ENCODE measurements around the gene ARRB1.
"Not testable (repeated sequence)": the region's sequence is repeated elsewhere in the genome, so short reads cannot be mapped to it uniquely, and the experiment has no call there.

DNA sequence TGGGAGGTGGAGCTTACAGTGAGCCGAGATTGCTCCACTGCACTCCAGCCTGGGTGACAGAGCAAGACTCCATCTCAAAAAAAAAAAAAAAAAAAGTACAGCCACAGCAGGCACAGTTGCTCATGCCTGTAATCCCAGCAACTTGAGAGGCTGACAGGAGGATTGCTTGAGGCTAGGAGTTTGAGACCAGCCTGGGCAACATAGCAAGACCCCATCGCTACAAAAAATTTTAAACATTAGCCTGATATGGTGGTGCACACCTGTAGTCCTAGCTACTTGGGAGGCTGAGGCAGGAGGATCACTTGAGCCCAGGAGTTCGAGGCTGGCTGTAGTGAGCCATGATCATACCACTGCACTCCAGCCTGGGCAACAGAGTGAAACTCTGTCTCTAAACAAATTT is 76.7 kb downstream of the ARRB1 start:
- TF ChIP-seq, protein P1, sequence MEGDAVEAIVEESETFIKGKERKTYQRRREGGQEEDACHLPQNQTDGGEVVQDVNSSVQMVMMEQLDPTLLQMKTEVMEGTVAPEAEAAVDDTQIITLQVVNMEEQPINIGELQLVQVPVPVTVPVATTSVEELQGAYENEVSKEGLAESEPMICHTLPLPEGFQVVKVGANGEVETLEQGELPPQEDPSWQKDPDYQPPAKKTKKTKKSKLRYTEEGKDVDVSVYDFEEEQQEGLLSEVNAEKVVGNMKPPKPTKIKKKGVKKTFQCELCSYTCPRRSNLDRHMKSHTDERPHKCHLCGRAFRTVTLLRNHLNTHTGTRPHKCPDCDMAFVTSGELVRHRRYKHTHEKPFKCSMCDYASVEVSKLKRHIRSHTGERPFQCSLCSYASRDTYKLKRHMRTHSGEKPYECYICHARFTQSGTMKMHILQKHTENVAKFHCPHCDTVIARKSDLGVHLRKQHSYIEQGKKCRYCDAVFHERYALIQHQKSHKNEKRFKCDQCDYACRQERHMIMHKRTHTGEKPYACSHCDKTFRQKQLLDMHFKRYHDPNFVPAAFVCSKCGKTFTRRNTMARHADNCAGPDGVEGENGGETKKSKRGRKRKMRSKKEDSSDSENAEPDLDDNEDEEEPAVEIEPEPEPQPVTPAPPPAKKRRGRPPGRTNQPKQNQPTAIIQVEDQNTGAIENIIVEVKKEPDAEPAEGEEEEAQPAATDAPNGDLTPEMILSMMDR (IDR thresholded peaks at IDR 0.05; ENCODE audit: low read depth, low read length), result not testable (repeated sequence)
- TF ChIP-seq, protein P2, sequence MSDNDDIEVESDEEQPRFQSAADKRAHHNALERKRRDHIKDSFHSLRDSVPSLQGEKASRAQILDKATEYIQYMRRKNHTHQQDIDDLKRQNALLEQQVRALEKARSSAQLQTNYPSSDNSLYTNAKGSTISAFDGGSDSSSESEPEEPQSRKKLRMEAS (IDR thresholded peaks at IDR 0.05; ENCODE audit: low read depth, low read length), result not testable (repeated sequence)
- TF ChIP-seq POLR2A (IDR thresholded peaks at IDR 0.05; ENCODE audit: extremely low read depth, insufficient read length); MYC (IDR thresholded peaks at IDR 0.05; ENCODE audit: low read depth, low read length): not testable (repeated sequence)
